Measurements from ENCODE around the gene SMG1. TPM values are rescaled to one million over a fixed set of nuclear protein-coding genes. Genes with fewer than 3 reads are reported as not detected.

The SMG1 gene
- total and polyA plus RNA-seq, 10 of the 15 experiments (the other 5 are each of a cell fraction or from before 2014, with no cell fraction given), result 3.9 to 66.7 (median 37.0) TPM

GRCh38 chr16:18829251-18829650 is 97.0 kb downstream of the SMG1 start:
- no peak overlapping the region for H2AFZ ChIP-seq (ENCODE audit: control insufficient read depth, low read depth, low read length)
- in situ Hi-C loops (cut with MboI) (no loop called here), intact Hi-C loops (cut with micrococcal nuclease; ENCODE audit: unreplicated experiment) (no loop called here)
- no TSS peak for BruUV-seq (replicated peaks)
- 97% methylated on average over 6 of the region's 6 CpGs for WGBS (ENCODE audit: insufficient coverage, insufficient replicate concordance, low lambda C conversion rate, missing lambda C conversion rate)
- CTCF ChIA-PET, result interaction anchor here (0.6 to 2.0 kb wide), 4 partner anchors 25 to 140 kb away, joined by 3 to 6 read pairs (median 3); no protein-coding TSS in a partner anchor
- no peak overlapping the region for H3K4me2 ChIP-seq (ENCODE audit: control insufficient read depth, insufficient read depth)
- FAIRE-seq (no peak), ATAC-seq (no peak), DNase-seq (ENCODE audit: low read depth, low spot score) (no peak)
- H3K9ac ChIP-seq (ENCODE audit: control insufficient read depth, insufficient read depth, low read length), result no peak overlapping the region
- peaks cover 9 to 21% of the 10 kb centered on the region in 2 experiments for H3K36me3 ChIP-seq (ENCODE audit: control insufficient read depth in 2 of 2, insufficient read depth in 2 of 2, low read length in 1 of 2)
- SMC1A ChIA-PET (ENCODE audit: uncharacterized antibody, unreplicated experiment), result interaction anchor here (1.7 kb wide), 1 partner anchor 9 kb away, joined by 7 read pairs; no protein-coding TSS in a partner anchor
- RAD21 ChIA-PET (ENCODE audit: unreplicated experiment), result no interaction called here
- TF ChIP-seq TBL1XR1 (IDR thresholded peaks at IDR 0.05; ENCODE audit: low read depth, low read length) (no peak), ATF7 (IDR thresholded peaks at IDR 0.05; ENCODE audit: low read depth) (no peak), NKRF (conservative IDR thresholded peaks at IDR 0.05) (no peak), POU2F2 (IDR thresholded peaks at IDR 0.05; ENCODE audit: borderline replicate concordance, low read depth, low read length) (no peak), EP300 (IDR thresholded peaks at IDR 0.05; ENCODE audit: borderline replicate concordance in 1 of 2, control insufficient read depth in 1 of 2, low read depth in 2 of 2, low read length in 2 of 2) (no peak), USF1 (IDR thresholded peaks at IDR 0.05; ENCODE audit: borderline replicate concordance, extremely low read length, insufficient read depth, low read depth, low read length) (no peak), GATAD2B (conservative IDR thresholded peaks at IDR 0.05; ENCODE audit: low read depth) (no peak), ZNF207 (IDR thresholded peaks at IDR 0.05; ENCODE audit: borderline replicate concordance) (no peak), PAX5 (IDR thresholded peaks at IDR 0.05; ENCODE audit: borderline replicate concordance, low read depth, low read length) (no peak), MAX (IDR thresholded peaks at IDR 0.05; ENCODE audit: low read depth, low read length) (no peak), CUX1 (IDR thresholded peaks at IDR 0.05; ENCODE audit: insufficient replicate concordance, low read depth, low read length) (no peak), ZNF622 (IDR thresholded peaks at IDR 0.05) (no peak), EZH2 (IDR thresholded peaks at IDR 0.05; ENCODE audit: borderline replicate concordance, control insufficient read depth, low read depth, low read length) (no peak), POLR2A (IDR thresholded peaks at IDR 0.05; ENCODE audit: low read depth, low read length) (no peak)
- no peak overlapping the region for H3K27ac ChIP-seq (ENCODE audit: control insufficient read depth, insufficient read depth)
- no peaks in the 10 kb centered on the region for H3K27me3 ChIP-seq (replicated peaks in 1 of 2; ENCODE audit: control insufficient read depth in 2 of 2, insufficient read depth in 2 of 2, low read length in 1 of 2)
- no peaks in the 10 kb centered on the region for H3K9me3 ChIP-seq (replicated peaks; ENCODE audit: control insufficient read depth, insufficient read depth, low read length)
- no peaks in the 10 kb centered on the region for H3K4me1 ChIP-seq (ENCODE audit: control insufficient read depth, insufficient read depth, low read length)
- no peak overlapping the region for H3K4me3 ChIP-seq
- POLR2A ChIA-PET, result interaction anchor here (1.0 kb wide), 1 partner anchor 10 kb away, joined by 3 read pairs; no protein-coding TSS in a partner anchor
- H3K79me2 ChIP-seq (ENCODE audit: control insufficient read depth, insufficient read depth, low read length), result no peaks in the 10 kb centered on the region
- no peaks in the 10 kb centered on the region for H4K20me1 ChIP-seq (ENCODE audit: control insufficient read depth, insufficient read depth)

Data from GM12878 (cell line).